HG03159 (cell line): Measurements from ENCODE around the gene XYLB.
"Not testable (repeated sequence)": the region's sequence is repeated elsewhere in the genome, so short reads cannot be mapped to it uniquely, and the experiment has no call there.

ENCODE experiments used
- ATAC-seq: cut with Tn5 transposase; IDR thresholded peaks from one replicate; pipeline ENCODE4 v1.9.1; 2021; ENCODE audit warnings: mild to moderate bottlenecking, moderate library complexity; ENCODE audit not compliant: unreplicated experiment

XYLB gene

GRCh38 chr3:38386992-38387750 lies 40.6 kb downstream of the XYLB start:
- ATAC-seq = no peak

- ATAC-seq = no peak
These were observed 41.3 kb downstream of the XYLB start for GRCh38 chr3:38387862-38388261.

- no peak for ATAC-seq
These were observed 46.1 kb downstream of the XYLB start for GRCh38 chr3:38392604-38393163.

- ATAC-seq = no peak
These were observed 49.7 kb downstream of the XYLB start for GRCh38 chr3:38396239-38396638.

GRCh38 chr3:38396861-38397260 lies 50.3 kb downstream of the XYLB start:
- no peak for ATAC-seq

GRCh38 chr3:38397320-38397719 lies 50.7 kb downstream of the XYLB start:
- ATAC-seq = no peak

GRCh38 chr3:38401246-38401962 lies 54.8 kb downstream of the XYLB start:
- ATAC-seq = no peak

GRCh38 chr3:38404286-38404685 lies 57.7 kb downstream of the XYLB start:
- ATAC-seq = no peak

GRCh38 chr3:38411591-38411990 lies 65.0 kb downstream of the XYLB start:
- ATAC-seq = no peak

GRCh38 chr3:38420758-38421157 lies 74.2 kb downstream of the XYLB start:
- not testable (repeated sequence) for ATAC-seq

- no peak for ATAC-seq
These were observed 75.2 kb downstream of the XYLB start for GRCh38 chr3:38421679-38422336.

GRCh38 chr3:38426798-38427426 lies 80.3 kb downstream of the XYLB start:
- ATAC-seq = not testable (repeated sequence)

GRCh38 chr3:38432871-38433658 lies 86.5 kb downstream of the XYLB start:
- ATAC-seq = not testable (repeated sequence)

- ATAC-seq = not testable (repeated sequence)
These were observed 87.1 kb downstream of the XYLB start for GRCh38 chr3:38433661-38434060.

GRCh38 chr3:38438436-38439069 lies 92.0 kb downstream of the XYLB start:
- not testable (repeated sequence) for ATAC-seq

GRCh38 chr3:38443205-38443604 lies 96.6 kb downstream of the XYLB start:
- not testable (repeated sequence) for ATAC-seq

- ATAC-seq = no peak
These were observed 99.6 kb downstream of the XYLB start for GRCh38 chr3:38446085-38446686.

GRCh38 chr3:38446812-38447211 lies 100.2 kb downstream of the XYLB start:
- no peak for ATAC-seq

- ATAC-seq = no peak
These were observed 104.3 kb downstream of the XYLB start for GRCh38 chr3:38450853-38451252.
